HepG2 (cell line): ENCODE results near the gene IL17C. TPM values are rescaled to one million over a fixed set of nuclear protein-coding genes. Genes with fewer than 3 reads are reported as not detected.

Experiments
- ATAC-seq: fragments of 200-7000 bp; cut with Tn5 transposase; 3 replicates; pipeline ENCODE4 v1.9.1; 2020; ENCODE audit warnings: mild to moderate bottlenecking, moderate library complexity
- BruUV-seq: library from RNA; stranded (reverse); fragments of 400-500 nt; replicated peaks from 2 replicates; lab custom pipeline; 2021; lab: Mats Ljungman, UMichigan
- CTCF ChIA-PET: fragments of 300-600 bp; formaldehyde crosslinking; extraction: SDS; loops from one replicate; lab custom pipeline; 2021; ENCODE audit warnings: low total read pairs, inconsistent platforms, low intra/inter-chr PET ratio; lab: Yijun Ruan, JAX
- POLR2A ChIA-PET: fragments of 350-600 bp; sonication (Branson Sonifier 250); formaldehyde crosslinking; loops from one replicate; lab custom pipeline; 2020; ENCODE audit warnings: antibody characterized with exemption, inconsistent platforms; lab: Yijun Ruan, JAX
- DNase-seq: peaks from one replicate; pipeline ENCODE4 v3.0.0-alpha.2; 2015; ENCODE audit warnings: low spot score
- FAIRE-seq: peaks from 3 replicates; lab custom pipeline; 2011; peaks lifted over from hg19 to GRCh38; lab: Jason Lieb, UNC
- H2AFZ ChIP-seq: one replicate; pipeline ENCODE4 v1.6.1; 2011; ENCODE audit warnings: low read length, inconsistent platforms
- H3K27ac ChIP-seq: fragments of 300-600 bp; 3 replicates; pipeline ENCODE4 v1.8.0; 2011; ENCODE audit warnings: mixed run types, mild to moderate bottlenecking, mixed read lengths, low read length, inconsistent platforms; ENCODE audit not compliant: insufficient read depth; ENCODE audit errors: extremely low read length
- H3K27me3 ChIP-seq, 2 experiments: fragments of 200-600 bp in 1 of 2; 2 replicates in 1 of 2; 3 replicates in 1 of 2; pipeline versions ENCODE4 v1.6.0 to v1.8.0; 2011; ENCODE audit warnings: low read length in 2 of 2, mild to moderate bottlenecking in 2 of 2, moderate library complexity in 2 of 2, inconsistent platforms in 1 of 2; ENCODE audit not compliant: insufficient read depth in 2 of 2, control insufficient read depth in 1 of 2
- H3K36me3 ChIP-seq, 2 experiments: fragments of 200-600 bp in 1 of 2; replicated peaks in 1 of 2; 2 replicates in 1 of 2; 3 replicates in 1 of 2; pipeline versions ENCODE4 v1.5.1 to v1.8.0; 2011; ENCODE audit warnings: low read length in 2 of 2, inconsistent platforms in 1 of 2; ENCODE audit not compliant: insufficient read depth in 2 of 2, control insufficient read depth in 1 of 2
- H3K4me1 ChIP-seq: 2 replicates; pipeline ENCODE4 v1.5.1; 2012; ENCODE audit warnings: low read length, inconsistent platforms; ENCODE audit not compliant: insufficient read depth
- H3K4me2 ChIP-seq: 2 replicates; pipeline ENCODE4 v1.6.0; 2011; ENCODE audit warnings: low read depth, low read length, inconsistent platforms
- H3K4me3 ChIP-seq, 3 experiments: fragments of 200-600 bp in 1 of 3; sonication (generic), shearing (Covaris generic) in 1 of 3; replicated peaks in 1 of 3; 2 replicates each; pipeline ENCODE4 v1.5.1; 2011 to 2016; ENCODE audit warnings: low read length in 3 of 3, inconsistent platforms in 2 of 3, low read depth in 2 of 3, mild to moderate bottlenecking in 2 of 3, control low read depth in 1 of 3, mixed read lengths in 1 of 3; ENCODE audit not compliant: insufficient read depth in 1 of 3
- H3K79me2 ChIP-seq: one replicate; pipeline ENCODE4 v1.6.1; 2011; ENCODE audit warnings: low read length, inconsistent platforms; ENCODE audit not compliant: insufficient read depth
- H3K9ac ChIP-seq: 2 replicates; pipeline ENCODE4 v1.6.0; 2011; ENCODE audit warnings: mild to moderate bottlenecking, low read depth, low read length, inconsistent platforms; ENCODE audit not compliant: insufficient read depth
- H3K9me3 ChIP-seq: 2 replicates; pipeline ENCODE4 v1.5.1; 2012; ENCODE audit warnings: mild to moderate bottlenecking, low read length
- H4K20me1 ChIP-seq: 2 replicates; pipeline ENCODE4 v1.6.0; 2011; ENCODE audit warnings: inconsistent platforms, mild to moderate bottlenecking, low read length, moderate library complexity; ENCODE audit not compliant: insufficient read depth
- HNF1A ChIP-seq, 2 experiments: sonication (generic) in 1 of 2; formaldehyde crosslinking in 1 of 2; IDR thresholded peaks; 2 replicates each; pipeline versions ENCODE4 v1.4.0 to v1.6.1; 2016 to 2020; ENCODE audit warnings: borderline replicate concordance in 1 of 2, low read depth in 1 of 2, mild to moderate bottlenecking in 1 of 2, missing genetic modification reagents in 1 of 2
- SMAD3 ChIP-seq: sonication (generic); formaldehyde crosslinking; IDR thresholded peaks from 2 replicates; pipeline ENCODE4 v1.4.0; 2020; ENCODE audit warnings: missing genetic modification reagents
- SMAD9 ChIP-seq: sonication (generic); formaldehyde crosslinking; IDR thresholded peaks from 2 replicates; pipeline ENCODE4 v1.5.1; 2020; ENCODE audit warnings: mild to moderate bottlenecking, missing genetic modification reagents
- TBP ChIP-seq: sonication (generic); formaldehyde crosslinking; IDR thresholded peaks from 2 replicates; pipeline ENCODE4 v1.5.0; 2020; ENCODE audit warnings: missing genetic modification reagents
- ZNF275 ChIP-seq: sonication (generic); formaldehyde crosslinking; IDR thresholded peaks from 2 replicates; pipeline ENCODE4 v1.8.0; 2022; ENCODE audit warnings: missing genetic modification reagents, mild to moderate bottlenecking, inconsistent platforms, borderline replicate concordance
- ZNF3 ChIP-seq: IDR thresholded peaks from 2 replicates; pipeline ENCODE4 v1.7.0; 2017; ENCODE audit warnings: inconsistent platforms
- ZNF687 ChIP-seq: sonication (generic); formaldehyde crosslinking; IDR thresholded peaks from 2 replicates; pipeline ENCODE4 v1.5.1; 2020; ENCODE audit warnings: mild to moderate bottlenecking, missing genetic modification reagents, moderate library complexity
- ZNF788 ChIP-seq: sonication (generic); formaldehyde crosslinking; IDR thresholded peaks from 2 replicates; pipeline ENCODE4 v1.5.0; 2020; ENCODE audit warnings: mild to moderate bottlenecking, missing genetic modification reagents, borderline replicate concordance
- WGBS: methylation state at CpG from one replicate; pipeline ENCODE4 v1.1.6; 2017; ENCODE audit warnings: low lambda C conversion rate; 5-methylcytosine and 5-hydroxymethylcytosine counted together
- in situ Hi-C: cut with HindIII; loops from 2 replicates; pipeline ENCODE4 v1.10.0; 2017; ENCODE audit warnings: low pct_unique_long_range_greater_than_20kb; ENCODE audit not compliant: extremely low pct_ligation_motif_present
- intact Hi-C: fragments of 100-400 bp; cut with micrococcal nuclease; formaldehyde crosslinking; loops from one replicate; pipeline ENCODE4 v1.10.0; 2022; ENCODE audit not compliant: unreplicated experiment
- polyA plus RNA-seq, 8 experiments: library from polyadenylated mRNA; depleted of rRNA in 3 of 8; stranded (reverse) in 7 of 8; unstranded in 1 of 8; fragments of >200 nt; fragmentation: Illumina TruSeq in 4 of 8; extraction: Trizol in 4 of 8; gene quantifications; 2 replicates each; pipeline versions ENCODE4 v1.2.1 to v1.2.3, GENCODE V29; 2011 to 2016; ENCODE audit warnings: low read depth in 4 of 8, missing spikeins in 1 of 8, mixed read lengths in 1 of 8; ENCODE audit not compliant: insufficient read depth in 1 of 8
- total RNA-seq, 5 experiments: library from RNA; depleted of rRNA; stranded (reverse); fragments of >200 nt; fragmentation: Illumina TruSeq; extraction: Trizol; gene quantifications; 2 replicates each; pipeline ENCODE4 v1.2.3, GENCODE V29; 2016; ENCODE audit warnings: low read depth in 1 of 5

Gene IL17C
- total and polyA plus RNA-seq, 2 of the 13 experiments (the other 11 are each of a cell fraction or from before 2014, with no cell fraction given): not detected

GRCh38 chr16:88593489-88593888 is 44.9 kb upstream of the IL17C start:
- BruUV-seq: no TSS peak
- DNase-seq: no peak
- intact Hi-C loops (no loop called here), in situ Hi-C loops (no loop called here)
- TF ChIP-seq ZNF3 (CRISPR knock-in tag): no peak
- TF ChIP-seq SMAD3 (CRISPR knock-in tag): no peak
- TF ChIP-seq ZNF687 (CRISPR knock-in tag): peak; percentile 33; the same call in 1 of the 2 replicates
- TF ChIP-seq ZNF275: no peak
- TF ChIP-seq SMAD9: no peak
- TF ChIP-seq ZNF788 (CRISPR knock-in tag): no peak
- no peak for TF ChIP-seq TBP (CRISPR knock-in tag)
- TF ChIP-seq HNF1A (IDR thresholded peaks at IDR 0.05; ENCODE audit: low read depth): no peak
- TF ChIP-seq HNF1A (CRISPR knock-in tag; IDR thresholded peaks at IDR 0.05; ENCODE audit: borderline replicate concordance): no peak
- Histone ChIP-seq H3K4me1 (peaks cover 27% of the 10 kb centered on the region), H3K4me2 (no peak overlapping the region), H3K9ac (no peak overlapping the region), H2AFZ (no peak overlapping the region), H3K27me3 (no peaks in the 10 kb centered on the region), H3K4me3 (no peak overlapping the region), H3K9me3 (no peaks in the 10 kb centered on the region), H3K27ac (no peak overlapping the region), H3K79me2 (peaks cover 18% of the 10 kb centered on the region), H3K36me3 (peaks cover 25 to 46% of the 10 kb centered on the region in 2 experiments), H4K20me1 (peaks cover 3% of the 10 kb centered on the region; the same call in 1 of the 2 replicates)
- ChIA-PET CTCF (no interaction called here), POLR2A (interaction anchor here (1.7 kb wide), 1 partner anchor 23 kb away, joined by 3 read pairs; the partner anchor contains the start of gene ZC3H18)
- no peak for FAIRE-seq
- ATAC-seq: no peak
- 94% methylated on average over 11 of the region's 11 CpGs for WGBS
